Muscle layer of duodenum (tissue), 2 donors: ENCODE measurements around the gene OSBPL5.
A peak's percentile ranks its signal among the peaks of the same experiment; 100 is the strongest.

Source experiments
- H3K27ac ChIP-seq: one replicate; pipeline ENCODE4 v1.7.0; 2013; ENCODE audit warnings: mild to moderate bottlenecking, low read length
- H3K27me3 ChIP-seq: one replicate; pipeline ENCODE4 v1.7.0; 2013; ENCODE audit warnings: low read depth, mild to moderate bottlenecking, control low read depth, low read length
- H3K36me3 ChIP-seq, 2 donors: one replicate each; pipeline ENCODE4 v1.7.0; 2013; ENCODE audit warnings: low read length in 2 of 2, control low read depth in 1 of 2, mild to moderate bottlenecking in 1 of 2; ENCODE audit not compliant: insufficient read depth in 2 of 2, control insufficient read depth in 1 of 2
- H3K4me1 ChIP-seq, 2 donors: one replicate each; pipeline ENCODE4 v1.7.0; 2013; ENCODE audit warnings: low read length in 2 of 2, mild to moderate bottlenecking in 2 of 2, control low read depth in 1 of 2, moderate library complexity in 1 of 2; ENCODE audit not compliant: insufficient read depth in 2 of 2, control insufficient read depth in 1 of 2
- H3K4me3 ChIP-seq, 2 donors: one replicate each; pipeline ENCODE4 v1.7.0; 2013; ENCODE audit warnings: low read length in 2 of 2, low read depth in 1 of 2, mild to moderate bottlenecking in 1 of 2
- H3K9me3 ChIP-seq, 2 donors: one replicate each; pipeline ENCODE4 v1.7.0; 2013; ENCODE audit warnings: low read length in 2 of 2, control low read depth in 1 of 2, mild to moderate bottlenecking in 1 of 2; ENCODE audit not compliant: control insufficient read depth in 1 of 2
- donor health status: healthy.

OSBPL5 gene

DNA sequence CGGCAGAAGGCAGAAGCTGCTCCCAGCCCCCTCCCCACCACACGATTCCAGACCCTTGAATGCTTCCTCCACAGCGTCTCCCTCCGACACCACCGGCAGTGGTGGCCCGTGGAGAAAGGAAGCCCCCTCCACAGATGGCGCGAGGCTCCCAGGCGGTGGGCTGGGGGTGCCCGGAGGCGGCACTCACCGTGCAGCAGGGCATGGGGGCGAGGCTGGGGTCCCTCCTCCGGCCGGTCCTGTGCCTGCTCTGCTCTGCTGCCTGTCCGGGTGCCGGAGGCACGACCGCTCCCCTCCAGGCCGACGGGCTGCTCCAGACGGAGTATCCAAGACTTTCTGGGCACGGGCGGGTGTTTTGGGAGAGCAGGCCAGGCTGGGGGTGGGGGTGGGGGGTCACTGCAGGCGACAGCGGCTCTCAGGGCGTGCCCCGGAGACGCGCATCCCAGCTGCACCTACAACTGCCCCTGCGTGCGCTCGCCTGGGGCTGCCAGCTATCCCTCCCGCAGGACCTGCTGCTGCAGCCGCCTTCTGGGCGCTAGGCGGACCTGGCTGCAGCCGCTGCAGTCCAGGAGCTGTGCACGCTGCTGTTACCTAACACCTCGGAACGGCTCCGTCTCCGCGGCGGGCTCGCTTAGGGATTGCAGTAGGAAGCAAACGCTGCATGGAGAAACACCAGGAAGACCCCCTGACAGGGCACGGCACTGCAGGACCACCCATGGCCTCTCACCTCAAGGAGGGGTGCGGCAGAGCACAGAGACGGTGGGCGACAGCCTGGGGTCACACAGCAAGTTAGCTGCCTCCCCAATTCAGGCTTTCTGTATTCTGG is 38.3 kb upstream of the OSBPL5 start:
- Histone ChIP-seq H3K27me3 (peaks cover 17% of the 10 kb centered on the region), H3K4me1 (peaks cover 0 to 17% of the 10 kb centered on the region in 2 donors), H3K4me3 (peak overlapping the region in 1 of 2 donors; percentile 8), H3K36me3 (no peaks in the 10 kb centered on the region), H3K27ac (no peak overlapping the region), H3K9me3 (no peaks in the 10 kb centered on the region)

DNA sequence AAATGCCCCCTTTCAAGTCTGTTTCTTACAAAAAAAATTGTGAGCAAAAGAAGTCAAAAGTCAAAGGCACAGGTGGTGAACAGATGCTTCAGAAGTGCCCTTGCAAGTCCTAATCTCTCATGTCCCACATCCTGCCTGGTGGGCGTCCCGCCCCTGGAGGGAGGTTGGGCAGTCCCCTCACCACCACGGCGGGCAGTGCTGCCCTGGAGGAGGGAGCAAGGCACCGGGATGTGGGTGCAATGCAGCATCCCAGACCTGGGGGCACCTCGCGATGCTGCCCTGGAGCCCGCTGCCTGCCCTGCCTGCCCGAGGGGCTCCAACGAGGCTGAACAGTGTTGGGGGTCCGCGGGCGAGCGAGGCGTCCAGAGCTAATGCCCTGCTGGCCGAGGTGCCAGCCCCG is 37.6 kb upstream of the OSBPL5 start:
- H3K27ac ChIP-seq, result no peak overlapping the region
- peaks cover 0 to 17% of the 10 kb centered on the region in 2 donors for H3K4me1 ChIP-seq
- peak overlapping the region in 1 of 2 donors; percentile 8 for H3K4me3 ChIP-seq
- no peaks in the 10 kb centered on the region for H3K36me3 ChIP-seq
- H3K9me3 ChIP-seq, result no peaks in the 10 kb centered on the region
- H3K27me3 ChIP-seq, result peaks cover 17% of the 10 kb centered on the region

GRCh38 chr11:3202305-3202704 is 37.2 kb upstream of the OSBPL5 start:
- peaks cover 0 to 17% of the 10 kb centered on the region in 2 donors for H3K4me1 ChIP-seq
- no peaks in the 10 kb centered on the region for H3K9me3 ChIP-seq
- peaks cover 17% of the 10 kb centered on the region for H3K27me3 ChIP-seq
- H3K4me3 ChIP-seq, result no peak overlapping the region
- no peaks in the 10 kb centered on the region for H3K36me3 ChIP-seq
- H3K27ac ChIP-seq, result no peak overlapping the region

GRCh38 chr11:3201677-3202181 is 36.6 kb upstream of the OSBPL5 start:
- Histone ChIP-seq H3K4me3 (no peak overlapping the region), H3K36me3 (no peaks in the 10 kb centered on the region), H3K27me3 (peaks cover 17% of the 10 kb centered on the region), H3K27ac (no peak overlapping the region), H3K9me3 (no peaks in the 10 kb centered on the region), H3K4me1 (peaks cover 0 to 17% of the 10 kb centered on the region in 2 donors)

GRCh38 chr11:3201112-3201581 is 36.0 kb upstream of the OSBPL5 start:
- H3K27me3 ChIP-seq, result peaks cover 17% of the 10 kb centered on the region
- H3K27ac ChIP-seq, result no peak overlapping the region
- H3K9me3 ChIP-seq, result no peaks in the 10 kb centered on the region
- no peak overlapping the region for H3K4me3 ChIP-seq
- H3K4me1 ChIP-seq, result peaks cover 0 to 17% of the 10 kb centered on the region in 2 donors
- no peaks in the 10 kb centered on the region for H3K36me3 ChIP-seq

DNA sequence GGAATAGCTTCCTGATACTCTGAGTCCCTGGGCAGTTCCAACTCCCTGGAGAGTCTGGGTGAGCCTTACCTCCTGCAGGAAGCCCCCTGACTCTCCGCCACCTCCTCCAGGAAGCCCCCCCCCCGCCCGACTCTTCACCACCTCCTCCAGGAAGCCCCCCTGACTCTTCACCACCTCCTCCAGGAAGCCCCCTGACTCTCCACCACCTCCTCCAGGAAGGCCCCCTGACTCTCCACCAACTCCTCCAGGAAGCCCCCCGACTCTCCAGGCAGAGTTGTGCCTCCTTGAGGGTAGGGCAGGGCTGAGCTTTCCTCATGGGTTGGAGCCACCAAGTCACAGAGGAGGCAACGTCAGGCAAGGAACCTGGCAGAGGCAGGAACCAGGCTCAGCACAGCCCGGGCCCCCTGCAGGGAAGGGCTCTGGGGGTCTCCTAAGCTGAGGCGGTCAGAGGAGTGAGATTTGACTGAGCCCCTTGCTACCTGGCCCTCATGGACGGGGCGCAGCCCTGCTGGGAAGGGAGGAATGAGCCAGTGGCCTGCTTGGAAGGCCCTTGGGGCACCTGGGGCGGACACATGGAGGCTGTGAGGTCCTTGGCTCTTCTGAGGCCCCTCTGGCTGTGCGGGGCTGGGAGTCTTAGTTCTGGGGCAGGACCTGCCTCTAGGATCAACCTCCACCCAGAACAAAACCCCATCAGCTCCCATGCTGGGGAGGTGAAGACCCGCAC is 35.4 kb upstream of the OSBPL5 start:
- H3K36me3 ChIP-seq, result no peaks in the 10 kb centered on the region
- peaks cover 0 to 16% of the 10 kb centered on the region in 2 donors for H3K4me1 ChIP-seq
- no peak overlapping the region for H3K27ac ChIP-seq
- peaks cover 17% of the 10 kb centered on the region for H3K27me3 ChIP-seq
- H3K9me3 ChIP-seq, result no peaks in the 10 kb centered on the region
- H3K4me3 ChIP-seq, result no peak overlapping the region

DNA sequence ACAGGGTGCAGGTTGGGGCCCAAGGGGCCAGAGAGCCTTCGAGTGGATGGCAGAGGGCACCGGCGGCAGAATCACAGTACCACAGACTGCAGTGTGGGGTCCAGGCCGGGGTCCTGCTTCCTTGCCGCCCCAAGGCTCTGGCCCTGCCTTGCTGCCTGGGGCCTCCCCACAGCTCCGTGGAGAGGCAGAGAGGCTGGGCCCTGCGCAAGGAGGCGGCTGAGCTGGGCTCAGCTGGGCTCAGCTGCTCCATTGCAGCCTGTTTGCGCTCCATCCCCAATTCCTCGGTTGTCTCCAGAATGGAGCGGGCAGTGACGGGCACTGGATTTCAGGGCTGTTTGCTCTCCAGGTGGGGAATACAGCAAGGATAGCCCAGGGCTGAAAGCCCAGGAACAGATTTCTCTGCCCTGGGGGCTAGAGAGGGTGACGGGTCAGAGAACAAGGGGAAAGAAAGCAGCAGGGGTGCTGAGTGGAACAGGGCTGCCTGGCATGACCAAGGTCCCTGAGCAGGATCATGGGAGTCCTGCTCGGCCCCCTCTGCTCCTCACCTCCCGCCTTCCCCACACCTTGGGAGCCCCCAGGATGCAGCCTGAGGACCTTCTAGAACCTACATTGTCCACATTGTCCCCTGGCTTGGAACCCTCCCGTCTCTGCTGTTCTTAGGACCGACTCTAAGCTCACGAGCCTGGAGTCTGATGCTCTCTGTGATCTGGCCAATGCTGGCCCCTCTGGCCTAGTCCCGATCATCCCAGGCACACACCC is 34.6 kb upstream of the OSBPL5 start:
- Histone ChIP-seq H3K27ac (no peak overlapping the region), H3K4me3 (no peak overlapping the region), H3K36me3 (no peaks in the 10 kb centered on the region), H3K4me1 (peaks cover 0 to 13% of the 10 kb centered on the region in 2 donors), H3K27me3 (peaks cover 17% of the 10 kb centered on the region), H3K9me3 (no peaks in the 10 kb centered on the region)

DNA sequence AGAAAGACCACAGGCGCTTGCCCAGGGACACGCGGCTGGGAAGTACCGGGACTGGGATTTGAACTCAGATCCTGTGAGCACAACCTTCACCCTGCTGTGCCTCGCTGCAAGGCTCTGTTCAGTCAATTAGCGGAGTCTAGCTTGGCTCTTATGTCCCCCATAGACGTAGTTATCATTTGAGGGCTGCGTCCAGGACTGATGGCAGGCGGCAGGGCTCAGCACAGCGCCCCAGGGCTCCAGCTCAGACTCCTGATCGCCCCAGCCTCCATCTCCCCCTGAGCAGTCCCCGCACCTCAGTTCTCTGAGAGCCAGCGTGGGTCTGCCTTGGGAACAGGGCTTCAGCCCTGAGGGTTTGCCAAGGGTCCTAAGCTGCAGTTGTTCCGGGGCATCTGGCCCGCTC is 33.7 kb upstream of the OSBPL5 start:
- H3K27me3 ChIP-seq, result peaks cover 17% of the 10 kb centered on the region
- no peak overlapping the region for H3K4me3 ChIP-seq
- no peaks in the 10 kb centered on the region for H3K36me3 ChIP-seq
- H3K9me3 ChIP-seq, result no peaks in the 10 kb centered on the region
- no peak overlapping the region for H3K27ac ChIP-seq
- H3K4me1 ChIP-seq, result peaks cover 0 to 12% of the 10 kb centered on the region in 2 donors

DNA sequence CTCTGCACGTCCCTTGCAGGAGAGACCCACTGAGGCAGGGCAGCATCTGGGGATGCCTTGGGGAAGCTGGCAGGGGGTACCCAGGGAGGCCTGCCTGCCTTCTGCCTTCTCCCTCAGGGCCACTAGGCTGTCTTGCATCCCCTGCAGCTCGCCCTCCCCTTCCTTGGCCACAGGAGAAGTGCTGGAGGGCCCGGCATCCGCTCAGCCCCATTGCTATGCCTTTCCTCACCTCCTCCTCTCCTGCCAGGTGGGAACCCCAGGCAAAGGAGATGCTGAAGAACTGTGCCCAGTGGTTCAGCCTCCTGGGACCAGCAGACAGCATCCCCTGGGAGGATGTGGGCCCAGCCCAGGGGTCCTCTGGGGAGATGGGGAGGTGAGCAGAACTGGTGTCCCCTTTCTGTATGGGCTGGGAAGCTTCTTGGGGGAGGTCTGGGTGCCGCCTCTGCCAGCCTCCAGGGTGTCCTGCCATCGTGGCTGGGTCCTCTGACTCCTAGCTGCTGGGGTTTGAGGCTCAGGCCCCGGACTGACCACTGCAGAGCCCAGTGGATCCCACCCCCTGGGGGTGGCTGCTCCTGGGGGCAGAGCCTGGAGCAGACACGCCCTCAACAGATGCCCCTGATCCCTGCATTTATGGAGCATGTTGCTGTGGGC is 32.9 kb upstream of the OSBPL5 start:
- no peak overlapping the region for H3K27ac ChIP-seq
- H3K4me3 ChIP-seq, result no peak overlapping the region
- no peaks in the 10 kb centered on the region for H3K36me3 ChIP-seq
- peaks cover 9% of the 10 kb centered on the region for H3K27me3 ChIP-seq
- H3K9me3 ChIP-seq, result no peaks in the 10 kb centered on the region
- peaks cover 0 to 4% of the 10 kb centered on the region in 2 donors for H3K4me1 ChIP-seq

DNA sequence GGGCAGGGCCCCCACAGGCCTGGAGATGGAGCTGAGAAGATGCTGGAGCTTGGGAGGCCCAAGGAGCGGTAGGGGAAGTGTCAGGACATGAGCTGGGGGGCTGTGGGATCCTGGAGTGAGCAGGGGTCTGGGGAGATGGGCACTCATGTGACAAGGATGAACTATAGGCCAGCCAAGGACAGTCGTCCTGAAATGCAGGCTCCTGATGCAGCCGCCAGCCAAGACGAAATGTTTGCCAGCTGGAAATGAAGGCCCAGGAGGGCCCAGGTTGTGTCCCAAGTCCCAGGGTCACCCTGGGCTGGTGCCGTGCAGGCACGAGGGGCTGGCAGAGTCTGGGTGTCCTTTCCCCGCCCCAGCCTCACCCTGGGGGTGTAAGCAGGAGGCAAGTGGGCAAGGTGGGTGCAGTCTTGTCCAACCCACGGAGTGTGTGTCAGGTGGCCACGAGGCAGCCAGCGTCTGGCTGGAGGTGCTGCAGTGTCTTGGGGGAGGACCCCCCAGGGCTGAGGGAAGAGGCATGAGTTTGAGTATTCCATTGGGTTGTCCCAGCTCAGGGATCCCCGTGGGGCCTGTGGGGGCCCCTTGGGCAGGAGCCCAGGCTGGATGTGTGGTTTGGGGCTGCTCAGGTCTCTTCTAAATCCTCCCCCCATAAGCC is 32.1 kb upstream of the OSBPL5 start:
- Histone ChIP-seq H3K27ac (no peak overlapping the region), H3K4me3 (no peak overlapping the region), H3K27me3 (peaks cover 8% of the 10 kb centered on the region), H3K9me3 (no peaks in the 10 kb centered on the region), H3K4me1 (no peaks in the 10 kb centered on the region), H3K36me3 (no peaks in the 10 kb centered on the region)
